Stimulated activated CD8-positive, alpha-beta memory T cell treated with anti-CD3 and anti-CD28 coated beads, Interleukin-2, amount 100 ng/mL, for 48 hours (primary cell): ENCODE data around the gene CDK19.
"Not testable (repeated sequence)": the region's sequence is repeated elsewhere in the genome, so short reads cannot be mapped to it uniquely, and the experiment has no call there.

Source experiments
- DNase-seq, 2 donors: peaks; one replicate each; pipeline ENCODE4 v3.0.0-alpha.2; 2020; ENCODE audit warnings: low read depth in 2 of 2

The CDK19 gene

GRCh38 chr6:110756817-110757216 lies 58.5 kb downstream of the CDK19 start:
- DNase-seq = no peak

GRCh38 chr6:110755411-110755834 lies 59.8 kb downstream of the CDK19 start:
- no peak for DNase-seq

GRCh38 chr6:110753936-110754668 lies 61.2 kb downstream of the CDK19 start:
- not testable (repeated sequence) for DNase-seq

GRCh38 chr6:110748453-110748852 lies 66.8 kb downstream of the CDK19 start:
- no peak for DNase-seq

GRCh38 chr6:110746680-110747079 lies 68.6 kb downstream of the CDK19 start:
- no peak for DNase-seq

- no peak for DNase-seq
Measured at GRCh38 chr6:110744991-110745390, 70.3 kb downstream of the CDK19 start.

GRCh38 chr6:110742552-110742951 lies 72.7 kb downstream of the CDK19 start:
- DNase-seq = not testable (repeated sequence)

- no peak for DNase-seq
Measured at GRCh38 chr6:110741517-110741916, 73.8 kb downstream of the CDK19 start.

- DNase-seq = no peak
Measured at GRCh38 chr6:110738899-110739365, 76.3 kb downstream of the CDK19 start.

- no peak for DNase-seq
Measured at GRCh38 chr6:110735666-110736065, 79.6 kb downstream of the CDK19 start.

- no peak for DNase-seq
Measured at GRCh38 chr6:110731898-110732297, 83.4 kb downstream of the CDK19 start.

GRCh38 chr6:110731196-110731595 lies 84.1 kb downstream of the CDK19 start:
- no peak for DNase-seq

GRCh38 chr6:110728501-110728900 lies 86.8 kb downstream of the CDK19 start:
- no peak for DNase-seq

GRCh38 chr6:110723017-110723416 lies 92.3 kb downstream of the CDK19 start:
- no peak for DNase-seq

- no peak for DNase-seq
Measured at GRCh38 chr6:110720066-110720465, 95.2 kb downstream of the CDK19 start.

GRCh38 chr6:110719601-110720000 lies 95.7 kb downstream of the CDK19 start:
- DNase-seq = not testable (repeated sequence)

- no peak for DNase-seq
Measured at GRCh38 chr6:110714143-110714542, 101.1 kb downstream of the CDK19 start.

- no peak for DNase-seq
Measured at GRCh38 chr6:110712238-110712637, 103.0 kb downstream of the CDK19 start.

- no peak for DNase-seq
Measured at GRCh38 chr6:110710115-110710514, 105.2 kb downstream of the CDK19 start.

GRCh38 chr6:110708295-110708950 lies 106.8 kb downstream of the CDK19 start:
- DNase-seq = no peak

- DNase-seq = no peak
Measured at GRCh38 chr6:110705543-110705942, 109.7 kb downstream of the CDK19 start.

- DNase-seq = no peak
Measured at GRCh38 chr6:110703906-110704594, 111.2 kb downstream of the CDK19 start.
